GM18498 (cell line): ENCODE measurements around the gene TAS2R43.
"Not testable (repeated sequence)": the region's sequence is repeated elsewhere in the genome, so short reads cannot be mapped to it uniquely, and the experiment has no call there.

Experiments used
- ATAC-seq: cut with Tn5 transposase; IDR thresholded peaks from one replicate; pipeline ENCODE4 v1.9.1; 2021; ENCODE audit warnings: mild to moderate bottlenecking, moderate library complexity; ENCODE audit not compliant: unreplicated experiment

TAS2R43 gene

DNA sequence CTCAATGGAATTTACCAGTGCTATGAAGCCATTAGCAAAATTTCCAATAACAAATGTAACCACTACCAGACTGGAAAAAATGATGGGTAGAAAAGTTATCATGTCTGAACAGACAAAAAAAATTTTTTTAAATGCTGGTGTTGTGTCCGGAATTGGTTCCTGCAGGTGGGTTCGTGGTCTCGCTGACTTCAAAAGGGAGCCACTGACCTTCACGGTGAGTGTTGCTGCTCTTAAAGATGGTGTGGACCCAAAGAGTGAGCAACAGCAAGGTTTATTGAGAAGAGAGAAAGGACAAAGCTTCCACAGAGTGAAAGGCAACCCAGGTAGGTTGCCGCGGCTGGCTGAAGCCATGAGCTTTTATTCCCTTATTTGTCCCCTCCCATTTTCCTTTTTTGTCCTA, at the start of gene TAS2R43:
Gene TAS2R43, minus strand, starts transcription at position 186 of the 400 bp plus-strand sequence. Its CDS starts 84 bp downstream, at position 102.
- ATAC-seq = no peak

- ATAC-seq = no peak
Measured at GRCh38 chr12:11136075-11136474, 44.0 kb upstream of the TAS2R43 start.

DNA sequence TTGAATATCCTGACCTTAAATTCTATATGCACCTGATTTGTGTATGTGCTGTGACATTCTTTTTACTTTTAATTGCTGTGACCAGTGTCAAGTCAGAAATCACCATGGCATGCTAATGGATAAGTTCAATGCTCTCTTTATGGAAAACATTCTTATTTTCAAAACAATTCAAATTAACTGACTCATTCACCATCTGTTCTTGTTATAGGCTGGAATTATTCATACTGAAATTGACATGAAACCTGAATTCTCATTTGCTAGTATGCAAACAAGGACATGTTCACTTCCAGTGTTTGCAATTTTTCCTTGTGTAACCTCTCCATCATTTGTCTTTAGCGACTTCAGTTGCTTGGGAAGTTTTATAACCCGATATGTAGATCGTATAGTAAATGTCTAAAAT, 42.2 kb upstream of the TAS2R43 start, which contains the start of gene TAS2R30:
Gene TAS2R30, minus strand, starts transcription at position 340 of the 400 bp plus-strand sequence. CDS start 400 bp downstream, outside the sequence.
- no peak for ATAC-seq

DNA sequence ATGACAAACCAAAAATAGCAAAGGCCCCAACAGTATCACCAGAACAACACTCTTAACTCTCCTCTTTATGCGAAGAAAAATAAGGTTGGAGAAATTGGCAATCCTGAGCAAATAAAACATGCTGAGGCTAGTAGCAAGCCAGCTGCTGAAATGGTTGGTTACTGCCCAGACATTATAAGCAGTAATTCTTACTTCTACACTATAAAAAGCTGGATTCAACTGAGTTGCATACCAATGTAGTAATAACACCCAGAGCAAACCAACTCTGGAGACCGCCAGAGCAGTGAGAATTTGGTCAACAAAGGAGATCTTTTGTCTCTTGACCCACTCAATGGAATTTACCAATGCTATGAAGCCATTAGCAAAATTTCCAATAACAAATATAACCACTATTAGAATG, 41.7 kb upstream of the TAS2R43 start:
- no peak for ATAC-seq

DNA sequence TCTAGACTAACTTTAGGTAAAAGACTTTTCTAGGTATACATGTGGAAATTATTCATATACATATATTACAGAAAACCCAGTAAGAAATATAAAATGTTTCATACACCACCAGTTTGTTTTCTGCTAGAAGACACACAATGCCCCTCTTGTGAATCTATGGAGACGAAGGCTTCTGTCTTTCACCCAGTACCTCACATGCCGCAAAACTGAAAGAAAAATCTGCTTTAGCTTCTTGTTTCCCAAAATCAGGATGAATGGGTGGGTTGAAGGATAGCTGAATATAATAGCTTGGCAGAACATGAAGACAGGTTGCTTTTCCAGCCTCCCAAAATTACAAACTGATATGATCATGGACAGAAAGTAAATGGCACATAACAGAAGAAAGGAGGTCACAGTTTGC, 41.0 kb upstream of the TAS2R43 start:
- no peak for ATAC-seq

GRCh38 chr12:11130999-11131398, 38.9 kb upstream of the TAS2R43 start:
- no peak for ATAC-seq

- no peak for ATAC-seq
Measured at GRCh38 chr12:11130382-11130781, 38.3 kb upstream of the TAS2R43 start.

DNA sequence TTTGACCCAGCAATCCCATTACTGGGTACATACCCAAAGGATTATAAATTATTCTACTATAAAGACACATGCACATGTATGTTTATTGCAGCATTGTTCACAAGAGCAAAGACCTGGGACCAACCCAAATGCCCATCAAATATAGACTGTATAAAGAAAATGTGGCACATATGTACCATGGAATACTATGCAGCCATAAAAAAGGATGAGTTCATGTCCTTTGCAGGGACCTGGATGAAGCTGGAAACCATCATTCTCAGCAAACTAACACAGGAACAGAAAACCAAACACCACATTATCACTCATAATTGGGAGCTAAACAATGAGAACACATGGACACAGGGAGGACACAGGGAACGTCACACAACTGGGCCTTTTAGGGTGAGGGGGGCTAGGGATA, 22.0 kb upstream of the TAS2R43 start:
- ATAC-seq = not testable (repeated sequence)

GRCh38 chr12:11111213-11111612, 19.1 kb upstream of the TAS2R43 start:
- ATAC-seq = not testable (repeated sequence)

- no peak for ATAC-seq
Measured at GRCh38 chr12:11108862-11109261, 16.7 kb upstream of the TAS2R43 start.

DNA sequence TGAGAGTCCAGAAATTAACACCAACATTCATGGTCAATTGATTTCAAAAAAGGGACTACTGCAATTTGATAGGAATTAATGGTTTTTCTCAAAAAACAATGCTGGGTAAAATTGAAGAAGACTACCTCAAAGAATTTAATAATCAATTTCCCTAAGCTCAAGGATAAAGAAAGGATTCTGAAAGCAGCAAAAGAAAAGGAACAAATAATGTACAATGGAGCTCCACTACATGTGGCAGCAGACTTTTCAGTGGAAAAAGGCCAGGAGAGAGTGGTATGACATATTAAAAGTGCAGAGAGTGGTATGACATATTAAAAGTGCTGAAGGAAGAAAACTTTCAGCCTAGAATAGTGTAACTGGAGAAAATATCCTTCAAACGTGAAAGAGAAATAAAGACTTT, 15.6 kb upstream of the TAS2R43 start:
- no peak for ATAC-seq

GRCh38 chr12:11106288-11106687, 14.2 kb upstream of the TAS2R43 start:
- no peak for ATAC-seq

- ATAC-seq = no peak
Measured at GRCh38 chr12:11105546-11105945, 13.4 kb upstream of the TAS2R43 start.

- ATAC-seq = not testable (repeated sequence)
Measured at GRCh38 chr12:11094910-11095309, 2.8 kb upstream of the TAS2R43 start.

- ATAC-seq = no peak
Measured at GRCh38 chr12:11089246-11089645, 2.9 kb downstream of the TAS2R43 start.

- ATAC-seq = no peak
Measured at GRCh38 chr12:11085419-11085818, 6.7 kb downstream of the TAS2R43 start.

- no peak for ATAC-seq
Measured at GRCh38 chr12:11081987-11082386, 10.1 kb downstream of the TAS2R43 start.

DNA sequence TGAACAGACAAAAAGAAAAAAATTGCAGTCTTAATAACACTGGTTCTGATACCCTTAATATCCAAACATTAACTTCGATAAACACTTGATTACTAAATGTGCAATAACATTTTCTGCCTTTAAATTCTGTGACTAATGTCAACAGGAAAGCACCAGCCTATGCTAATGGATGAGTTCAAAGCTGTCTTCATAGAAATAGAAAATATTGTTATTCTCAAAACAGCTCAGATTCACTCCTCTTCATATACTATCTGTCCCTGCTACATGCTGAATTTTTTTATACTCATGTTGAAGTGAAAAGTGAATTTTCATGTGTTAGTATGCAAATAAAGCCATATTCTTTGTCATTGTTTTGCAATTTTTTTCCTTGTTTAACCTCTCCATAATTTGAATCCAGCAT, 13.9 kb downstream of the TAS2R43 start:
- ATAC-seq = no peak

DNA sequence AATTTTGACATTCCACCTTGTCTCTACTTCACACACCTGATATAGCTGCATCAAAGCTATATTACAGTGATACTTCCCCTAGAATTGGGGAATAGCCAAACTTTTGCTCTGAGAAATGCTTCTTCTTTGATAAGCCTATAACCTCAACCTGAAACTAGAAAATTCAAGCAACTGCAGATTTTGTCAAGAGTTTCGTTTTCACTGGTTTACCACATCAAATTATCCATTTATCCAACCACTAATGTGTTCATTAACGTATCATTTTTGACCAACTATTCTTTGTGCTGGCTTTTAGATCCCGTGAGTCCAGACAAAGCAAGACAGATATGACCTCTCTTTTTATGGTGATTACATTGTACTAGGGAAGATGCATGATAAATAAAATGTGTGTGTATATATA, 16.5 kb downstream of the TAS2R43 start:
- ATAC-seq = peak; percentile 53

- no peak for ATAC-seq
Measured at GRCh38 chr12:11071414-11071813, 20.7 kb downstream of the TAS2R43 start.

DNA sequence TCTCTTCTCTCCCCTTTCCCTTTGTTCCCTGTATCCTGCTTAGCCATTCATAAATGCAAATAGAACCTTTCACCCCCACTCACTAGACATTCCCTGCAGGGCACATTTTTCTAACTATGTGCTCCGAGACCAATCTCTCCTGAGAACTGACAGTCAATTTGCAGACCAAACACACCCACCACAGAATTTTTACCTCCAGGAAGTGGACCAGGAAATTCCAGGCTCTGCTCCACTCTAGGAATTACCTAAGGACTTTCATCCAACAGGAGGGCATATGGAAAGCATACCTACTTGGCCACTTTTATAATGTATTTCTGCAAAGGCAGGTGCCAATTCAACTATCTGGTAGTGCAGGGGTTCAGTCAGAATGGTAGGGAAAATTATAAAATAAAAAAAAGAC, 21.1 kb downstream of the TAS2R43 start:
- no peak for ATAC-seq

- ATAC-seq = no peak
Measured at GRCh38 chr12:11069854-11070365, 22.2 kb downstream of the TAS2R43 start.

- ATAC-seq = no peak
Measured at GRCh38 chr12:11067514-11067913, 24.6 kb downstream of the TAS2R43 start.
